ENCODE data around the gene SLC23A1.

- TF ChIP-seq CREB1 (IDR thresholded peaks at IDR 0.05; ENCODE audit: low read depth) (no peak), EP300 (IDR thresholded peaks at IDR 0.05; ENCODE audit: borderline replicate concordance) (no peak), NFIC (IDR thresholded peaks at IDR 0.05) (no peak), CEBPB (IDR thresholded peaks at IDR 0.05) (no peak), USF1 (IDR thresholded peaks at IDR 0.05) (no peak)
Measured at GRCh38 chr5:139358064-139358463, 25.0 kb downstream of the SLC23A1 start.

All from Ishikawa (cell line).